Testis (tissue), 2 donors: ENCODE measurements around the gene MPV17L.

Experiments
- CTCF ChIP-seq, 3 experiments: fragments of 450-650 bp in 2 of 3; fragments of 200-600 bp in 1 of 3; sonication (generic) in 1 of 3; IDR thresholded peaks; one replicate each; pipeline ENCODE4 v1.5.1; 2016 to 2019; ENCODE audit warnings: antibody characterized with exemption in 3 of 3, mild to moderate bottlenecking in 2 of 3, moderate library complexity in 1 of 3
- POLR2A ChIP-seq: fragments of 450-650 bp; IDR thresholded peaks from one replicate; pipeline ENCODE4 v1.6.1; 2017; ENCODE audit warnings: antibody characterized with exemption, mild to moderate bottlenecking, moderate library complexity

GRCh38 chr16:15404792-15405191 lies 9.2 kb downstream of the MPV17L start:
- TF ChIP-seq CTCF (IDR thresholded peaks at IDR 0.05) (no peak), POLR2A (no peak)
